Adrenal gland (tissue), 12 donors: ENCODE measurements around the gene SLC25A44. TPM values are rescaled to one million over a fixed set of nuclear protein-coding genes. Genes with fewer than 3 reads are reported as not detected.

ENCODE experiments used
- DNase-seq, 7 donors: peaks; one replicate each; pipeline ENCODE4 v3.0.0-alpha.2; 2019 to 2020
- H3K27ac ChIP-seq, 5 donors: fragments of 200-600 bp; sonication (generic) in 4 of 5; 1 replicate in 3 of 5; 2 replicates in 2 of 5; pipeline versions ENCODE4 v1.5.1 to v1.8.0; 2016 to 2020; ENCODE audit warnings: mild to moderate bottlenecking in 1 of 5
- H3K27me3 ChIP-seq: fragments of 200-600 bp; 2 replicates; pipeline ENCODE4 v1.8.0; 2021
- H3K36me3 ChIP-seq, 2 donors: fragments of 200-600 bp; replicated peaks in 1 of 2; 1 replicate in 1 of 2; 2 replicates in 1 of 2; pipeline versions ENCODE4 v1.5.1 to v1.8.0; 2018 to 2022
- H3K4me1 ChIP-seq, 2 donors: fragments of 200-600 bp; replicated peaks in 1 of 2; 1 replicate in 1 of 2; 2 replicates in 1 of 2; pipeline versions ENCODE4 v1.5.1 to v1.8.0; 2018 to 2021
- H3K4me3 ChIP-seq, 4 donors: fragments of 200-600 bp; sonication (generic) in 3 of 4; one replicate each; pipeline ENCODE4 v1.5.1; 2016 to 2018
- H3K9me3 ChIP-seq, 3 donors: fragments of 200-600 bp; sonication (generic) in 1 of 3; replicated peaks in 1 of 3; 1 replicate in 2 of 3; 2 replicates in 1 of 3; pipeline versions ENCODE4 v1.5.1 to v1.8.0; 2016 to 2021
- CTCF ChIP-seq, 6 experiments: fragments of 450-650 bp in 4 of 6; fragments of 200-600 bp in 2 of 6; sonication (generic) in 1 of 6; IDR thresholded peaks; 1 replicate in 5 of 6; 2 replicates in 1 of 6; pipeline versions ENCODE4 v1.5.1 to v1.8.0; 2016 to 2021; ENCODE audit warnings: antibody characterized with exemption in 6 of 6, mild to moderate bottlenecking in 2 of 6, moderate library complexity in 1 of 6
- POLR2A ChIP-seq, 2 donors: fragments of 450-650 bp; IDR thresholded peaks; one replicate each; pipeline ENCODE4 v1.6.1; 2017; ENCODE audit warnings: antibody characterized with exemption in 2 of 2, mild to moderate bottlenecking in 2 of 2, moderate library complexity in 1 of 2
- WGBS, 4 donors: extraction: QIAGEN DNeasy Blood & Tissue Kit in 2 of 4; methylation state at CpG; one replicate each; pipeline versions ENCODE4 v1.1.5 to v1.1.7; 2013 to 2017; 5-methylcytosine and 5-hydroxymethylcytosine counted together
- intact Hi-C, 2 donors: fragments of 100-400 bp; cut with DNase I; formaldehyde crosslinking; loops; one replicate each; pipeline versions ENCODE4 v1.14.1 to v1.15.0; 2022 to 2023
- polyA plus RNA-seq, 3 donors: library from polyadenylated mRNA; stranded (reverse); fragments of 200-250 nt in 2 of 3; fragments of 350-450 nt in 1 of 3; fragmentation: Illumina TruSeq in 1 of 3; extraction: RNeasy Lipid Tissue Mini Kit (QIAGEN cat#74804) in 1 of 3; gene quantifications; one replicate each; pipeline ENCODE4 v1.2.3, GENCODE V29; 2013 to 2014
- total RNA-seq, 9 donors: library from RNA; depleted of rRNA in 4 of 9; stranded (reverse); fragments of >200 nt in 4 of 9; fragments of 120-200 nt in 1 of 9; fragmentation: NEBNext Ultra II Directional in 1 of 9; extraction: Animal tissue kit (Norgen Biotek cat#: 25700) in 1 of 9; gene quantifications; one replicate each; pipeline versions ENCODE4 v1.1.0 to v1.2.4, GENCODE V29; 2013 to 2023
- donor health status: healthy with polysubstance abuse.
- donor health status: Bipolar disorder and iron deficiency.
- donor health status: DM: yes; HTN: yes; CAD: no.
- donor health status: DM: no; HTN: no; CAD: no.
- donor health status: DM: no; HTN: no; CAD: no.
- donor health status: DM: yes; HTN: yes; CAD: no.

Gene SLC25A44
- total and polyA plus RNA-seq, 12 donors, result 7.0 to 33.7 (median 16.2) TPM

- Histone ChIP-seq H3K27ac (no peak overlapping the region), H3K4me1 (no peaks in the 10 kb centered on the region), H3K36me3 (peaks cover 0 to 50% of the 10 kb centered on the region in 2 donors), H3K9me3 (no peaks in the 10 kb centered on the region), H3K4me3 (no peak overlapping the region), H3K27me3 (no peaks in the 10 kb centered on the region)
- WGBS, 4 donors, result 86 to 94% (median 89%) methylated on average over 5 of the region's 5 CpGs
- intact Hi-C loops, result no loop called here
- no peak for TF ChIP-seq POLR2A (IDR thresholded peaks at IDR 0.05)
- TF ChIP-seq CTCF (IDR thresholded peaks at IDR 0.05), result no peak
- no peak for DNase-seq
Observed at GRCh38 chr1:156233426-156234127, 39.7 kb downstream of the SLC25A44 start.

- peaks cover 0 to 64% of the 10 kb centered on the region in 2 donors for H3K36me3 ChIP-seq
- WGBS, 4 donors, result 83 to 96% (median 95%) methylated on average over 3 to 12 of the region's 12 CpGs
- DNase-seq, result no peak
- H3K9me3 ChIP-seq, result no peaks in the 10 kb centered on the region
- H3K4me3 ChIP-seq, result no peak overlapping the region
- intact Hi-C loops, result no loop called here
- TF ChIP-seq CTCF (IDR thresholded peaks at IDR 0.05) (no peak), POLR2A (IDR thresholded peaks at IDR 0.05) (no peak)
- no peak overlapping the region for H3K27ac ChIP-seq
- no peaks in the 10 kb centered on the region for H3K4me1 ChIP-seq
- no peaks in the 10 kb centered on the region for H3K27me3 ChIP-seq
Observed at GRCh38 chr1:156236164-156236563, 42.3 kb downstream of the SLC25A44 start.

DNA sequence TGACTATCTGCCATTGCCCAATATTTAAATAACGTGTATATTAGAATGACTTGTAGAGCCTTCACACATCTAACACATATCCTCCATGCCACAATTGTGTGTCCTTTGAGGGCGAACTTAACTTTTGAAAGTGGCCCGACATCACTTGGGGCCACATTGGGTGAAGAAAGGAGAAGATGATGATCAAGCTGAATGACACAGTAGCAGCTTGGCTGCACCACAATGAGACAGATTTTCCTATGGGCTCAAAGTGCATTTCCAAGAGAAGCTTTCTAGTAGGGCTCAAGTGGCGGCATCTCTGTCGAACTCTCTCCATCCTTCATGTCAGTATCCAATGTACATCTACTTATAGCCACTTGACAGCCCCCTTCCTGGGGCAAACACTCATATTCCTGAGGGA, 44.3 kb downstream of the SLC25A44 start:
- intact Hi-C loops, result no loop called here
- 91 to 95% (median 95%) methylated on average over 5 of the region's 5 CpGs for WGBS, 4 donors
- H3K36me3 ChIP-seq, result peaks cover 0 to 64% of the 10 kb centered on the region in 2 donors

DNA sequence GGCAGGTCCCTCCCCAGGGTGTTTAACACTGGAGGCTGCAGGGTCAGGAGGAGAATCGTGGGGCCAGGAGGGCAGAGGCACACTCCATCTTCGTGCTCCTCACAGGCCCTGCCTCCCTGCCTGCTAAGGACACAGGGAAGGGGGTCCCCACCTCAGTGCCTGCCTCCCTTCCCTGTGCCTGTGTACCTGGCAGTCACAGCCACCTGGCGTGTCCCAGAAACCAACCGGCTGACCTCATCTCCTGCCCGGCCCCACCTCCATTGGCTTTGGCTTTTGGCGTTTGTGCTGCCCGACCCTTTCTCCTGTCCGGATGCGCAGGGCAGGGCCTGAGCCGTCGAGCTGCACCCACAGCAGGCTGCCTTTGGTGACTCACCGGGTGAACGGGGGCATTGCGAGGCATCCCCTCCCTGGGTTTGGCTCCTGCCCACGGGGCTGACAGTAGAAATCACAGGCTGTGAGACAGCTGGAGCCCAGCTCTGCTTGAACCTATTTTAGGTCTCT, 47.5 kb downstream of the SLC25A44 start:
- TF ChIP-seq CTCF (IDR thresholded peaks at IDR 0.05) (no peak), POLR2A (IDR thresholded peaks at IDR 0.05) (no peak)
- Histone ChIP-seq H3K27ac (no peak overlapping the region), H3K9me3 (no peaks in the 10 kb centered on the region), H3K4me3 (no peak overlapping the region), H3K27me3 (no peaks in the 10 kb centered on the region), H3K4me1 (peaks cover 0 to 12% of the 10 kb centered on the region in 2 donors), H3K36me3 (peaks cover 0 to 40% of the 10 kb centered on the region in 2 donors)
- intact Hi-C loops, result no loop called here
- DNase-seq, result no peak
- 64 to 87% (median 74%) methylated on average over 11 to 15 of the region's 15 CpGs for WGBS, 4 donors

More for the DNA sequence above, 44.3 kb downstream of the SLC25A44 start:
- Histone ChIP-seq H3K4me3 (no peak overlapping the region), H3K27ac (no peak overlapping the region), H3K27me3 (no peaks in the 10 kb centered on the region), H3K9me3 (no peaks in the 10 kb centered on the region), H3K4me1 (no peaks in the 10 kb centered on the region)
- DNase-seq, result no peak
- TF ChIP-seq CTCF (IDR thresholded peaks at IDR 0.05) (no peak), POLR2A (IDR thresholded peaks at IDR 0.05) (no peak)
